NT2/D1 (cell line): ENCODE data around the gene PRKN.

ENCODE experiments used
- DNase-seq: peaks from one replicate; pipeline ENCODE4 v3.0.0-alpha.2; 2011; ENCODE audit warnings: low read depth, low spot score
- H3K27me3 ChIP-seq: 2 replicates; pipeline ENCODE4 v1.6.0; 2011; ENCODE audit warnings: mild to moderate bottlenecking; ENCODE audit not compliant: insufficient read length, insufficient read depth
- H3K36me3 ChIP-seq: 2 replicates; pipeline ENCODE4 v1.6.1; 2011; ENCODE audit warnings: mild to moderate bottlenecking, low read length, mixed read lengths; ENCODE audit not compliant: insufficient read depth, insufficient read length
- H3K4me1 ChIP-seq: 2 replicates; pipeline ENCODE4 v1.5.1; 2011; ENCODE audit not compliant: insufficient read depth, insufficient read length
- H3K4me3 ChIP-seq: 2 replicates; pipeline ENCODE4 v1.5.1; 2011; ENCODE audit warnings: low read depth; ENCODE audit not compliant: insufficient read length
- H3K9ac ChIP-seq: 2 replicates; pipeline ENCODE4 v1.6.0; 2011; ENCODE audit warnings: low read depth; ENCODE audit not compliant: insufficient read length
- H3K9me3 ChIP-seq: 2 replicates; pipeline ENCODE4 v1.5.1; 2011; ENCODE audit warnings: mild to moderate bottlenecking, low read length; ENCODE audit not compliant: insufficient read depth
- SUZ12 ChIP-seq: IDR thresholded peaks from 2 replicates; pipeline ENCODE4 v1.6.1; 2011; ENCODE audit not compliant: insufficient read length, insufficient read depth; ENCODE audit errors: extremely low read depth
- YY1 ChIP-seq: IDR thresholded peaks from 2 replicates; pipeline ENCODE4 v1.6.1; 2011; ENCODE audit not compliant: insufficient read length, insufficient read depth
- ZNF274 ChIP-seq: IDR thresholded peaks from 2 replicates; pipeline ENCODE4 v1.6.1; 2011; ENCODE audit warnings: mild to moderate bottlenecking, low read depth, low read length

The PRKN gene

GRCh38 chr6:161971043-161971442 is 756.5 kb downstream of the PRKN start:
- H3K9me3 ChIP-seq, result 0 out of 2 replicates have a peak, but pooled peaks cover under 1% of the 10 kb centered on the region
- no peak overlapping the region for H3K4me3 ChIP-seq
- no peaks in the 10 kb centered on the region for H3K36me3 ChIP-seq
- DNase-seq, result no peak
- TF ChIP-seq YY1, result no peak
- TF ChIP-seq ZNF274, result no peak
- no peak for TF ChIP-seq SUZ12
- no peak overlapping the region for H3K9ac ChIP-seq
- no peaks in the 10 kb centered on the region for H3K27me3 ChIP-seq
- H3K4me1 ChIP-seq, result no peaks in the 10 kb centered on the region

- H3K4me1 ChIP-seq, result no peaks in the 10 kb centered on the region
- H3K9me3 ChIP-seq, result no peaks in the 10 kb centered on the region
- H3K4me3 ChIP-seq, result no peak overlapping the region
- peak; percentile 20 for DNase-seq
- TF ChIP-seq SUZ12, result no peak
- TF ChIP-seq YY1, result no peak
- TF ChIP-seq ZNF274, result no peak
- H3K36me3 ChIP-seq, result no peaks in the 10 kb centered on the region
- H3K27me3 ChIP-seq, result no peaks in the 10 kb centered on the region
- H3K9ac ChIP-seq, result no peak overlapping the region
These were observed 763.8 kb downstream of the PRKN start for GRCh38 chr6:161963634-161964234.

GRCh38 chr6:161963181-161963580 is 764.4 kb downstream of the PRKN start:
- DNase-seq, result no peak
- no peak overlapping the region for H3K9ac ChIP-seq
- TF ChIP-seq SUZ12 (no peak), ZNF274 (no peak), YY1 (no peak)
- no peaks in the 10 kb centered on the region for H3K36me3 ChIP-seq
- H3K4me3 ChIP-seq, result no peak overlapping the region
- no peaks in the 10 kb centered on the region for H3K4me1 ChIP-seq
- H3K9me3 ChIP-seq, result no peaks in the 10 kb centered on the region
- no peaks in the 10 kb centered on the region for H3K27me3 ChIP-seq

GRCh38 chr6:161961796-161962195 is 765.8 kb downstream of the PRKN start:
- Histone ChIP-seq H3K4me1 (no peaks in the 10 kb centered on the region), H3K9ac (no peak overlapping the region), H3K9me3 (no peaks in the 10 kb centered on the region), H3K36me3 (no peaks in the 10 kb centered on the region), H3K27me3 (no peaks in the 10 kb centered on the region), H3K4me3 (no peak overlapping the region)
- DNase-seq, result no peak
- TF ChIP-seq YY1, result no peak
- no peak for TF ChIP-seq ZNF274
- TF ChIP-seq SUZ12, result no peak

GRCh38 chr6:161961046-161961445 is 766.5 kb downstream of the PRKN start:
- Histone ChIP-seq H3K9ac (no peak overlapping the region), H3K27me3 (no peaks in the 10 kb centered on the region), H3K36me3 (no peaks in the 10 kb centered on the region), H3K9me3 (no peaks in the 10 kb centered on the region), H3K4me1 (no peaks in the 10 kb centered on the region), H3K4me3 (no peak overlapping the region)
- no peak for DNase-seq
- no peak for TF ChIP-seq SUZ12
- TF ChIP-seq YY1, result no peak
- TF ChIP-seq ZNF274, result no peak

GRCh38 chr6:161959072-161959471 is 768.5 kb downstream of the PRKN start:
- no peak for TF ChIP-seq ZNF274
- TF ChIP-seq SUZ12, result no peak
- no peak for TF ChIP-seq YY1
- DNase-seq, result no peak
- Histone ChIP-seq H3K4me3 (no peak overlapping the region), H3K9me3 (no peaks in the 10 kb centered on the region), H3K4me1 (no peaks in the 10 kb centered on the region), H3K36me3 (no peaks in the 10 kb centered on the region), H3K9ac (no peak overlapping the region), H3K27me3 (peaks cover 2% of the 10 kb centered on the region)

GRCh38 chr6:161956082-161956481 is 771.5 kb downstream of the PRKN start:
- no peak for DNase-seq
- H3K9me3 ChIP-seq, result no peaks in the 10 kb centered on the region
- H3K27me3 ChIP-seq, result peaks cover 13% of the 10 kb centered on the region
- H3K4me1 ChIP-seq, result no peaks in the 10 kb centered on the region
- no peaks in the 10 kb centered on the region for H3K36me3 ChIP-seq
- H3K4me3 ChIP-seq, result no peak overlapping the region
- H3K9ac ChIP-seq, result no peak overlapping the region
- no peak for TF ChIP-seq YY1
- no peak for TF ChIP-seq ZNF274
- no peak for TF ChIP-seq SUZ12
